Measurements from ENCODE around the gene RBMS2.

GRCh38 chr12:56632701-56633467 lies 111.3 kb downstream of the RBMS2 start:
- TF ChIP-seq CTCF (IDR thresholded peaks at IDR 0.05 in 4 of 5, conservative IDR thresholded peaks at IDR 0.05 in 1 of 5) (no peak), POLR2A (IDR thresholded peaks at IDR 0.05) (no peak)
